CD4-positive, alpha-beta T cell treated with Interleukin-10 for 1 hour (primary cell): Measurements from ENCODE around the gene LIPC.
"Not testable (repeated sequence)": the region's sequence is repeated elsewhere in the genome, so short reads cannot be mapped to it uniquely, and the experiment has no call there.

Experiments
- DNase-seq: peaks from one replicate; pipeline ENCODE4 v3.0.0-alpha.2; 2020

LIPC gene

GRCh38 chr15:58595516-58596263 lies 163.9 kb downstream of the LIPC start:
- DNase-seq: no peak

- no peak for DNase-seq
Observed at GRCh38 chr15:58597943-58598828, 166.4 kb downstream of the LIPC start.

GRCh38 chr15:58598829-58599210 lies 167.0 kb downstream of the LIPC start:
- no peak for DNase-seq

- no peak for DNase-seq
Observed at GRCh38 chr15:58602823-58603222, 171.0 kb downstream of the LIPC start.

- DNase-seq: not testable (repeated sequence)
Observed at GRCh38 chr15:58603927-58604326, 172.1 kb downstream of the LIPC start.

- no peak for DNase-seq
Observed at GRCh38 chr15:58604455-58604923, 172.7 kb downstream of the LIPC start.

GRCh38 chr15:58605931-58606530 lies 174.2 kb downstream of the LIPC start:
- DNase-seq: no peak

- no peak for DNase-seq
Observed at GRCh38 chr15:58606577-58607080, 174.8 kb downstream of the LIPC start.

- peak; percentile 35 for DNase-seq
Observed at GRCh38 chr15:58608129-58608590, 176.4 kb downstream of the LIPC start.

GRCh38 chr15:58608711-58609110 lies 176.9 kb downstream of the LIPC start:
- DNase-seq: no peak

GRCh38 chr15:58611731-58612676 lies 180.2 kb downstream of the LIPC start:
- no peak for DNase-seq

GRCh38 chr15:58616171-58616570 lies 184.4 kb downstream of the LIPC start:
- DNase-seq: no peak
